ENCODE measurements around the gene PRSS22. TPM values are rescaled to one million over a fixed set of nuclear protein-coding genes. Genes with fewer than 3 reads are reported as not detected.

Gene PRSS22
- total RNA-seq, 1 donor from 2014 or later = 41.2 TPM

DNA sequence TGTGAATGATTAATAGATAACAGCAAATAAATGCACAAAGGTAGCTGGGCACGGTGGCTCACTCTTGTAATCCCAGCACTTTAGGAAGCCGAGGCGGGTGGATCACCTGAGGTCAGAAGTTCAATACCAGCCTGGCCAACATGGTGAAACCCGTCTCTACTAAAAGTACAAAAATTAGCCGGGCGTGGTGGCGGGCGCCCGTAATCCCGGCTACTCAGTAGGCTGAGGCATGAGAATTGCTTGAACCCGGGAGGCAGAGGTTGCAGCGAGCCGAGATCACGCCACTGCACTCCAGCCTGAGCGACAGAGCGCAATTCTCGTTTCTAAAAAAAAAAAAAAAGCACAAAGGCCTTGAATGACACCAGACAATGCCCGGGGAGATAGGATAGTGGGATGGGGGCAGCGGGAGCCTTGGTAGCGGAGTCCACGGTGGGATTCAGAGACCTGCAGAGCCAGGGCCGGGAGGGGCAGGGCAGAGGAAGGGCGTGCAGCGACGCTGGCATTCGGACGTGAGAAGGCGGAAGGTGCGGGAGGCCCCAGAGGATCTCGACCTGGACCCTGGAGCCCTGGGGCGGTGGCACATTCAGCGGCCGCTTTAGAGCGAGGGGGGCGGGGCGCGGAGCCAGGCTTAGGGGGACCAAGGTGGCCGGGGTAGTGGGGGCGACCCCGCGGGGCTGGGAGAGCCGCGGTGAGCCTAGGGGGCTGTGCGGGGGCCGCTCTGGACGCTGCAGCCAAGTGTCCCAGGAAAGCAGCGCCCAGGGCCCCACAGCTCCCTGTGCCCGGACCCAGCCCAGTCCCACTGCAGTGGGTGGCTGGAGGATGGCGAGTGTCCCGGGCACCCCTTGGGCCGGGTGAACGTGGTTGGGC is 24.0 kb upstream of the PRSS22 start:
- peak; percentile 68 for DNase-seq (ENCODE audit: low spot score)

DNA sequence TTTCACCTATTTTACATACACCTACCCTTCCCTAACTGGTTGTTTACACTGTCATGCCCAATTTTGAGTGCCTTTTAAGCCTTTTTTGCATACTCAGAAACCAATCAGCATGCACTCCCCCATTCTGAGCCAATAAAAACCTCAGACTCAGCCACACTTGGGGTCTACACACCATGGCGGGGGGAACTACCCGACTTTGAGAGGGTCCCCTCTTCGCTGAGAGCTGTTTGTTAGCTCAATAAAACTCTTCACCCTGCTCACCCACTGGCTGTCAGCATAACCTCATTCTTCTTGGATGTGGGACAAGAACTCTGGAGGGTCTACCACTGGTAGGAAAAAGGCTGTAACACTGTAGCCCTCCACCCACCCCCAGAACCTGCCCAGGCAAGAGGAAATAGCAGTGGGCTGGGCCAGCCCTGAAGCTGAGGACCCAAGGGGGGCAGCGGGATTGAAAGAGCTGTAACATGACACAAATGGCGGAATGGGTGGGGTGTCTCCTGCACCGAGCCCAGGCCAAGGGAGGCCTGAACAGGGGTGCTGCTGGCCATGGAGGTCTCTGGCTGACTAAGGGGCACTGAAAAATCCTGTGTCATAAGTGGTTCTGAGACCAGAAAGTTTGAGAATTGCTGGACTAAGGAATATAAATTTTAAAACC is 22.0 kb upstream of the PRSS22 start:
- no peak for DNase-seq (ENCODE audit: low spot score)

- DNase-seq (ENCODE audit: low spot score) = peak; percentile 79
These were observed 17.0 kb upstream of the PRSS22 start for GRCh38 chr16:2874912-2875362.

- no peak for DNase-seq (ENCODE audit: low spot score)
These were observed 16.3 kb upstream of the PRSS22 start for GRCh38 chr16:2874032-2874911.

DNA sequence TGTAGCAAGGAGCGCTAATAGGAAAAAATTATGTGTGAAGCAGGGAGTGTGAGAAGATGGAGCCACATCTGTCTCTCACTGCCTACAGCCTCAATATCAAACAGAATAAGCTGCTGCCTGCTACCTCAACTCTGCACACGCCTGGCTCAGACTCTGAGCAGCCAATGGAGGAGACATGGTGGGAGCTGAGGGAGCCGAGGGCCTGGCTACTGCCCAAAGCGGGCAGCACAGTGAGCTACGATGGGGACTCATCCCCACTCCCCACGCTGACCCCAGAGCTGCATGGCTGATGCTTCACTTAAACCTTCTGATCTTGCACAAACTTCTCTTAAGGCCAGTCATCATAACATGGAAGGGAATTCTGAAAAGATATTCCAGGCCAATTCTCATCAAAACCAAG is 14.0 kb upstream of the PRSS22 start:
- DNase-seq (ENCODE audit: low spot score) = no peak

DNA sequence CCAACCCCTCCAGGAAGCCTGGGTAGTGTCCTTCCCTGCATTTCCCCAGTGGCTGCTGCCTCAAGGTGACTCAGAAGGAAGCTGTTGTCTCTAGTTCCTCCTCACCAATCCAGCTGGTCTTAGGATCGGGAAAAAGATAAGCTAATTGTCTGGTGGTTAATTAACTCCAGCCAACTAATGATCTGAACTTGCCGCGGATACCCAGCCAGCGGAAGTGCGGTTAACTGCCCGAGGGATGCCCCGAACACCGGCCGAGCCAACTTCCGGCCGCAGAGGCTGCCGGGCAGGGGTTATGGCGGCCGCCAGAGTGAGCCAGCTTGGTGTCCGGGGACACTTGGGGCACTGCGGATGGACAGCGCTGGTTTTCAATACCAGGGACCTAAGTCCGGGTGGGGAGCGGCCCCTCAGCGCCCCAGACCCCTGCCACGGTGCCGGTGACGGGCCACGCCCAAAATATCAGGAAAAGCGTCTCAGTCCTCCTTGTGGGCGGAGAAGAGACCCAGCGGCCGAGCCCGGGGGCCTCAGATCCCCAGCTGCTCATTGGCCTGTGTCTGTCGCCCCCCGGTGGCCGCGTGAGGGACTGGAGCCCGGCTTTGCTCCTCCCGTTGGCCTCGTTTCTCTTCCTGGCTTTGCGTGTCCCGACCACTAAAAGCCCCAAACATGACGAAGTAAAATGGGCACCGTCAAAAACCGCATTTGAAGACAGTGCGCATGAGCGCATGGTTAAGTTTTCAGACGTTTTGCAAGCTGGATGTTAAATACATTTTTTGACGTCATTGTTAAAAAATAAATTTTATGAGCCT is 10.2 kb upstream of the PRSS22 start:
- peak; percentile 95 for DNase-seq (ENCODE audit: low spot score)

DNA sequence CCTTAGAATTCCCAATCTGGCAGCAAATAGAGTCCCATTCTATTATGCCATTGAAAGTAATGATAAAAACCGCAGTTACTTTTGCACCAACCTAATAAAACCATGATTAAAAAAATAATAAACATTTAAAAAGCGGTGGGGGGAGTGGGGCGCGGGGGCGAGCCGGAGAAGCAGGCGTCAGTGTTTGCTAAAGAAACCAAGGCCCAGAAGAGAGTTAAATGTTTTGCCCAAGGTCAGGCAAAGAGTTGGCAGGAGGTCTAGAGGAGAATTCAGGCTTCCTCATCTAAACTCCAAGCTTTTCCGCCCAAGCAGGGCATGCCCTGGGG is 9.7 kb upstream of the PRSS22 start:
- DNase-seq (ENCODE audit: low spot score) = no peak

GRCh38 chr16:2866431-2866830 is 8.5 kb upstream of the PRSS22 start:
- no peak for DNase-seq (ENCODE audit: low spot score)

DNA sequence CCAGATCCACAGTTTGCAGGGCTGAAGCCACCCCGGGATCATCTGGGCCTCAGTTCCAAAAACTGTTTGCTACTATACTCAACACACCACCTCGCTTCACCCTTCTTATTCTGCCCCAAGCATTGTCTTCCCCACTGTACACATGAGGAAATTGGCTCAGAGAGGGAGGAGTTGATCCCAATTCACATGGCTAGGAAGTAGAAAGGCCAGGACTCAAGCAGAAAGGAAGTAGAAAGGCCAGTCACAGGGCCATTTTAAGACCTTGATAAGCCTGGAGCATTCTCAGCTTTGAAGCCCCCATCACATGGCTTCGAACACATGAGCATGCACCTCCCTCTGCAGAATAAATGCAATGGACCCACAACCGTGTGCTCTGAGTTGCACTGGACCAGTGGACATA is 7.7 kb upstream of the PRSS22 start:
- no peak for DNase-seq (ENCODE audit: low spot score)

GRCh38 chr16:2860826-2861567 is 3.0 kb upstream of the PRSS22 start:
- DNase-seq (ENCODE audit: low spot score) = no peak

GRCh38 chr16:2859686-2860265 is 1.8 kb upstream of the PRSS22 start:
- DNase-seq (ENCODE audit: low spot score) = no peak

GRCh38 chr16:2858245-2859025 is 465 bp upstream of the PRSS22 start:
- peak; percentile 88 for DNase-seq (ENCODE audit: low spot score)

DNA sequence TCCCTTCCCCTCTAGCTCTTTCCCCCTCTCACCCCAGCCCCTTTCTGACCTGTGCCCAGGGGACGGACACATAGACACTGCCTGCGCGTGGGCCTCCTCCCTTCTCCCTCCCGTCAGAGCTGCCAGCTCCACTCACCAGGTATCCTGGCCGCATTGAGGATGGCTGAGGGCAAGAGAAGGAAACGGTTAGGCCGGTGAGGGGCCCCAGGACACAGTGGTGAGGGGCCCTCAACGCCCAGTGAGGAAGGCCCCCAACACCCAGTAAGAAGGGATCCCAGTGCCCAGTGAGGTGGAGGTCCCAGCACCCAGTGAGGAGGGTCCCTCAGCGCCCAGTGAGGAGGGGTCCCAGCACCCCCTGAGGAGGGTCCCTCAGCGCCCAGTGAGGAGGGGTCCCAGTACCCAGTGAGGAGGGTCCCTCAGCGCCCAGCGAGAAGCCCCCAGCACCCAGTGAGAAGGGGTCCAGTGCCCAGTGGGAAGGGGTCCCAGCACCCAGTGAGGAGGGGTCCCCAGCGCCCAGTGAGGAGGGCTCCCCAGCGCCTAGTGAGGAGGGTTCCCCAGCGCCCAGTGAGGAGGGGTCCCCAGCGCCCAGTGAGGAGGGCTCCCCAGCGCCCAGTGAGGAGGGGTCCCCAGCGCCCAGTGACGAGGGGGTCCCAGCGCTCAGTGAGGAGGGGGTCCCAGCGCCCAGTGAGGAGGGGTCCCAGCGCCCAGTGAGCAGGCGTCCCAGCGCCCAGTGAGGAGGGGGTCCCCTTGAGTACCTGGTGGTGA is 1.1 kb downstream of the PRSS22 start:
- no peak for DNase-seq (ENCODE audit: low spot score)

- no peak for DNase-seq (ENCODE audit: low spot score)
These were observed 1.8 kb downstream of the PRSS22 start for GRCh38 chr16:2856061-2856670.

GRCh38 chr16:2855536-2855935 is 2.4 kb downstream of the PRSS22 start:
- no peak for DNase-seq (ENCODE audit: low spot score)

GRCh38 chr16:2854700-2855309 is 3.2 kb downstream of the PRSS22 start:
- DNase-seq (ENCODE audit: low spot score) = no peak

- no peak for DNase-seq (ENCODE audit: low spot score)
These were observed 4.4 kb downstream of the PRSS22 start for GRCh38 chr16:2853531-2854073.

All from ureter (tissue), 1 donor.